Hematopoietic multipotent progenitor cell treated with erythropoietin and hydrocortisone succinate and interleukin-3 and kit ligand, for 4 days (in vitro differentiated cells): ENCODE data around the gene IFT20.

Experiments
- DNase-seq: peaks from one replicate; pipeline ENCODE4 v3.0.0-alpha.2; 2015

The IFT20 gene

GRCh38 chr17:28334666-28335200, 539 bp downstream of the IFT20 start:
- DNase-seq = peak; percentile 32

GRCh38 chr17:28334171-28334570, 1.1 kb downstream of the IFT20 start:
- DNase-seq = no peak

GRCh38 chr17:28333083-28333746, 2.1 kb downstream of the IFT20 start:
- DNase-seq = no peak

- no peak for DNase-seq
Observed at GRCh38 chr17:28331891-28332420, 3.3 kb downstream of the IFT20 start.

DNA sequence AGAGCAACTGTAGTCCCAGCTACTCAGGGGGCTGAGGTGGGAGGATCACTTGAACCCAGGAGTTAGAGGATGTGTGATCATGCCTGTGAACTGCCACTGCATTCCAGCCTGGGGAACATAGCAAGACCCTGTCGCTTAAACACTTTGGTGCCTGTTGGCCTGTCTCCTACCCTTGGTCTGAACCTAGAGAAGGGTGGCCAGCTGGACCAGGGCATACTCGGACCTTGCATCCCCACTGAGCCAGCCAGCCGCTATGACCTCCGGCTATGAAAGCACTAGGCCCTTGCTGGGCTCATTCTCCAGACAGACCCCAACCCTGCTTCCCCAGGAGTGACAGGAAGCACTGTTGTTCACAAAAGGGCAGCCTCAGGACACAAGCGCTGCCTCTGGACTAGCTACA, 4.6 kb downstream of the IFT20 start:
- DNase-seq = no peak

DNA sequence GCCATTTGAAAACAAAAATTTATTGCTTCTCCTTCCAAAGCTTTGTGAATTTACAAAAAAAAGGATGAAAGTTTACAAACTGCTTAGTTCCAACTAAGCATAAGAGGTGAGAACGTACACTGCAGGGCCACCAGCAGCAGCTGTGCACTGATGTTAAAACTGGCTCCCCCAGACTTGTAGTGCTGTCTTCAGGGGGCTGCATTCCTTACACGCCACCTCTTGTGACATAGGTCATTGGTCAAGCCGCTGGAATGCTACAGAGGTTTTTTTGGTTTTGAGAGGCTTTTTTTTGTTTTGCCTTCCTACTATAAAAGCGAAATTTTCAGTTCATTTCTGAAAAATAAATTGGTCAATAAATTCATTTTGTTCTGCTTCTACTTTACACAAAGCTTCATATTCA, 6.9 kb downstream of the IFT20 start:
- DNase-seq = no peak

DNA sequence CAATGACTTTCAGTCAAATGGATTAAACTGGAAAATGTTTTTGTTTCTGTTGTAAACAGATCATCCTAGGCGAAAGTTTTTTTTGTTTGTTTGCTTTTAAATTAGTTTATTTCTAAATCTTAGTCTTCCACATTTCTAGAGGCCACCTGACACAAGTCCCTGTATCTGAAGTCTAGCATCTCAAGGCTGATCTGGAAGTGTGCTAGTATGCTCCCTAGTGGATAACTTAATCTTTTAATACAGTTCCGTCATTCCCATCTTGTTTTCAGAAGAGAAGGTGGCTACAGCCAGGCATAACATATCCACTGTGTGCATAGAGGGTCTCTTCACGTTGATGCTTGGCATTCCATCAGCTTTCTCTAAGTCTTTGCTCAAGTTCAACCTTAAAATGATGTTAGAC, 7.6 kb downstream of the IFT20 start:
- no peak for DNase-seq

DNA sequence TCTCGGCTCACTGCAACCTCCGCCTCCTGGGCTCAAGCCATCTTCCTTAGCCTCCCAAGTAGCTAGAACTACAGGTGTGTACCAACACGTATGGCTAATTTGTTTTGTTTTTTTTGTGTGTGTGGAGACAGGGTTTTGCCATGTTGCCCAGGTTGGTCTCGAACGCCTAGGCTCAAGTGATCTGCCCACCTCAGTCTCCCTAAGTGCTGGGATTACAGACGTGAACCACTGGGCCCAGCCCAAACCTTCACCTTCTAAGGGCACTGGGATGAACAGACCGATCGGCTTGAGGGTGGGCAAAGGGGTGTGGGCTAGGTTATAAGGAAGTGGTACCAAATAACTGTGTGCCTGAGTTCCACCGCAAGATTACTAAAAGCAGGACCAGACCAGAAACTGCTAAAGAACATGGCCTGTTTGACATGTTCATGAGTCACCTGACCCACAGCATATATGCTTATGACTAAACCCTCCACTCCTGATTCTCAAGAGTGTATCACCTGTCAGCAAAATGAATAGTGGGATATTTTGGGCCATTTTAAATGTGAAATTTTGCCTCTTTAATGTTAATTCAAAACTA, 8.2 kb downstream of the IFT20 start:
- no peak for DNase-seq

GRCh38 chr17:28326114-28326513, 9.2 kb downstream of the IFT20 start:
- no peak for DNase-seq

- no peak for DNase-seq
Observed at GRCh38 chr17:28325211-28325610, 10.1 kb downstream of the IFT20 start.

GRCh38 chr17:28324781-28325180, 10.5 kb downstream of the IFT20 start:
- peak; percentile 32 for DNase-seq

DNA sequence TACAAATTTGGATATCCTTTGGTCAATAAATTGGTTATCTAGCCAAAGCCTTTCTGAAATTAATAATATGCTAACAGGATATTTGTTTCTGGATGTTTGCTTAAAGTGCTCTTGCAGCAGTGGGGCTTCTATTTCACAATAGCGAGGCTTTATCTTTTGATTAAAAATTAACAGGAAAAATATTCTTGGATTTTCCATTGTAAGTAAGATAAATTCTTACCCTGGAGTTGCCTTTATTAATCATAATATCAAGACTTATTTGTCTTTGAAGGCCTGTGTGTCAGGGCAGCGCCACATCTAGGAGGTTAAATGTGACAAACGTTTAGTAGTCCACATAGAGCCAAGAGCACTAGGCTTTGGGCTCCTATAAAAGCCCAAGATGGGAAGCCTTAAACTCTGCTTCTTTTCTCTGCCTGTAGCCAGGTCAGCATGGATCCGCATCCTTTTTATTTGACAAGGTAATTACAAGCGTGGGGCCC, 11.0 kb downstream of the IFT20 start:
- no peak for DNase-seq

DNA sequence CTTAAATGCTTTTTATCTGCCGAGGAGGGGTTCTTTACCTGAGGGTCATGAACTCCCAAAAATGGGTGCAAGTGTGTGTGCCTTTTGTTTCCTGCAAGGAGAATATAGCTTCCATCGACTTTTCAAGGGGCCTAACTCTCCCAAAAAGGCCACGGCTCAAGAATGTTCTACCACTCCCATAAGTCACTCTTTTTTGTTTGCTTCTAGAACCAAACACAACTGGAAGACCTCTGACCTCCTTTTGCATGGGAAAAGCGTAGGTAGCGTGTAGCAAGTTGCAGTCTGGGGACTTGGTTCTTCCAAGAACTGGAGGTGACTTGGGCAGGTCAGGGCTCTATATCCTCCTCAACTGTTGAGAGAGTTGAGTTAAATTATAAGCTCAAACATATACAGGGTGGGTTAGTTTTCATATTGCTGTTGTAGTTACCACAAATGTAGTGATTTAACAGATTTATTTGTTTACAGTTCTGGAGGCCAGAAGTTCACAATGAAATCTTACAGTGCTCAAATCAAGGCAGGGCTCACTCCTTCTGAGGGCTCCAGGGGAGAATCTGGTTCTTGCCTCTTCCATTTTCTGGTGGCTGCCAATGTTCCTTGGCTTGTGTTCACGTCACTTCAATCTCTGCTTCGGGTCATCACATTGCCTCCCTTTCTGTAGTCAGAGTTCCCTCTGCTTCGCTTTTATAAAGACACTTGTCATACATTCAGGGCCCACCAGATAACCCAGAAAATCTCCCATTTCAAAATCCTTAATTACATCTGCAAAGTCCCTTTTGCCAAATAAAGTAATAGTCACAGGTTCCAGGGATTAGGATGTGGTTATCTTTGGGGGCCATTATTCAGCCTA, 14.8 kb downstream of the IFT20 start:
- no peak for DNase-seq

GRCh38 chr17:28319598-28319935, 15.7 kb downstream of the IFT20 start:
- DNase-seq = no peak

DNA sequence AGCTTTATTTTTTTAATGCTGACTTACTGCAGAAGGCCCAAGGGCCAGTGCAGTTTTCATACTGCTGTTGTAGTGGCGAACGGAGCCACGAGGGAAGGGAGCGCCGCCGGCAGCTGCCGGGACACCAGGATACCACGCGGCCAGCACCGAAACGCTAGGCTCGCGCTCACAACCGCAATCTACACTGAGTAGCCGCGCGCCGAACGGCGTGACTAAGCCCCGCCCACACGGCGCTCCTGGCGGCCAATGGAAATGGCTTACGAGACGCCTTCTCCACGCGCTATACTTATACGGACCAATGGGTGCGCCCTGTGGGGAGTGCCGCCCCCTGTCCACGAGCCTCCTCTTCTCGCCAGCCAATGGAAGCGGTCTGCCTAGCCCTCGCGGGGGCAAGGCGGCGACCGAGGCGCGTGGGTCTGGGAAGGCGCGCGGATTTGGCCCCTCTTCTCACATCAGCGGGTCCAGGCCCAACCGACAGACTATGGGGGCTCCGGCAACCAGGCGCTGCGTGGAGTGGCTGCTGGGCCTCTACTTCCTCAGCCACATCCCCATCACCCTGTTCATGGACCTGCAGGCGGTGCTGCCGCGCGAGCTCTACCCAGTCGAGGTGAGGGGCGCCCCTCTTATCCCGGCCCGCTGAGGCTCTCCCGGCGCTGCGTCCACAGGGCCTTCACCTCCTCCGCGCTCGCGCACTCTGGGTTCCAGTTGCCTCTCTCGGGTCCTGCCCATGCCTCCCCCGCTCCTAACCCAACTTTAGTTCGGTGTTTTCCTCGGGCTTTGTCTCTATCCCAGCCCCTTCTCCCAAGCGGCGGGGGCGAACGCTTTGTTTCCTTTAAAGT, 16.3 kb downstream of the IFT20 start, which contains the start of gene TMEM97:
Gene TMEM97 (plus strand): TSS at position 442 of the 839 bp plus-strand sequence. CDS start 40 bp downstream, at position 482.
- DNase-seq = peak; percentile 99

DNA sequence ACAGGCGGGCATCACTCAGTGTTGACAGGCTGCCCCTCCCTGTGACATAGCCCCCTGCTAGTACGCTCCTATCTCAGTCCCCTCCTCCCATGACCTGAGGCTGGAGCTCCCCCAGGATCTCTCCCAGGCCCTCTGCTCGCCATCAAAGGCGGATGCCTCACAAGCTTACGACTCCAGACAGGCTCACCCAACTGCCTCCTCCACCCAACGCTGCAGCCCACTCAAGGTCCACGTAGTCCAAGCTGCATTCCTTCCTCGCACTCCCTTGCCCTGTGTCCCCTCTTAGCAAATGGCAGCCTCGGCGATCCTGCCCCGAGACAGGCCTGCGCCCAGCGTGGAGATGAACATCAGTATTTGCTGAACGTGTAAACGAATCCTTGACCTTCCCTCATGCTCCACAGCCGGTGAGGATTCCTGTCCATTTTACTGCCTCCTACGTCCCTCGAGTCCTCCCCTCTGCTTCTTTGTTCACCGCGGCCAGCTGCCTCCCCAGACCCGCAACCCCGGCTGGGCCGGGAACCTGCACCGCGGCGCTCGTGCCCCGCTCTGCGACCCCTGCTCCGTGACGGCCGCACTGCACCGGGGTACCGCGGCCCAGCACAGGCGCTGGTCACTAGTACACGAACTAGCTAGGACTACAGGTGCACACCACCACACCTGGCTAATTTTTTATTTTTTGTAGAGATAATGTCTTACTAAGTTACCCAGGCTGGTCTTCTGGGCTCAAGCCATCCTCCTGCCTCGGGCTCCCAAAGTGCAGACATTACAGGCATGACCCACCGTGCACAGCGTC, 17.1 kb downstream of the IFT20 start:
- peak; percentile 48 for DNase-seq

DNA sequence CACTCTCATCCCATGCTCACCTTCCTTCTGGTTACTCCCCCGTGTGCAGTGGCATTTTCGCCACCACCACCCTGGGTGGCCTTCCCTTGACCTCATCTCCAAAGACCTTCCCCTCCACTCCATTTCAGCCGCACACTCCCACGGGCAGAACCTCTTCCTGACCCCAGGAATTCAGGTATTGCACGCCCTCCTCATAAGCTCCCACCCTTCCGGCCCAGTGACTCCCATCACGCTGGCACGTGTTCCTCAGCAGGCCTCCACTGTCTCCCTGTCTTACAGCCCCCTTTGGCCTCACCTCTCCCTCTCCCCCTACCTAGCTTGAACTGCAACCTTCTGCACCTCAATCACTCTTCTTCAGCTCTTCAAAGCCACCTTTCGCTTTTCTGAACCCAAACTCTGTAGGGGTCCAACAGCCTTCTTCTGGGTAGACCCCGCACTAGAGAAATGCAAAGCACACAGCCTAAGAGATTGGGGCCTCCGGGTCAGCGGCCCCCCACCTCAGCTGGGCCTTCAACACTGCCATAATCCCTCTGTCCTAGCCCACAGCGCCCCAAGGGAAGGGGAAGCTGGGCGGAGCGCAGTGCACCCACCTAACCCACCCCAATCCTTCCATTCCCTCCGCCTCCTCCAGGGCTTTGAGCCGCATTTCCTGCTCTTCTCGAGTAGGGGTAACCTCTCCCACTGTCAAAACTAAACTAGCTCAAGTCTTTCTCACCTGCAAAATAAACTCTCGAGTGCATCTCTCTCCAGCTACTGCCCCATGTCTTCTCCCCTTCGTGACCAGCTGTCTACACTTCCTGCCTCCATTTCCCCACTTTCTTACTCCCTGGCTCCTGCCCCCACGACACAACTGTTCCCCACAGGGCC, 17.9 kb downstream of the IFT20 start:
- DNase-seq = no peak

DNA sequence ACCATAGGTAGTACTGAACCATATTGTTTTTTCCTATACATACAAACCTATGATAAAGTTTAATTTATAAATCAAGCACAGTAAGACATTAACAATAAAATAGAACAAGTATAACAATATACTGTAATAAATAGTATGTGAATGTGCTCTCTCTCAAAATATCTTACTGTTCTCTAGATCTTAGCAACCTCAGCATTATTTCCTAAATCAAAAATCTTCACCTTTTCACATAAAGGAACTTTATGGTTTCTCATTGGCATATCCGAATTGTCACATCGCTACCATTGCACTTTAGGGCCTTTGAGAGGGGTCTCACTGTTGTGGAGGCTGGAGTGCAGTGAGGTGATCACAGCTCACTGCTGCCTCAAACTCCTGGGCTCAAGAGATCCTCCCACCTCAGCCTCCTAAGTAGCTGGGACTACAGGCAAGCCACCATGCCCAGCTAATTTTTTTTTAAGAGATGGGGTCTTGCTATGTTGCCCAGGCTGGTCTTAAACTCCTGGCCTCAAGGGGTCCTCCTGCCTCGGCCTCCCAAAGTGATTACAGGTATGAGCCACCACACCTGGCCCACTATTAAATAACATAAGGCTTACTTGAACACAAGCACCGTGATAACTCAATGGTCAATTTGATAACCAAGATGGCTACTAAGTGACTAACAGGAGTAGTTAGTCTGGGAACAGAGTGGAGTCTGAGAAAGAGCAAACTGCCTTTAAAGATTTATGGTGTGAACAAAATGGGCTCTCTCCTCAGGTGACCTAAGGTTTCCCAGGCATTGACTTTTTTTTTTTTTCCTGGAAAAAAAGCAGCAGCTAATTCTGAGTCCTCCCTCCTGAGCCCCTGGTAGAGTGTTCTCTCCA, 19.2 kb downstream of the IFT20 start:
- DNase-seq = no peak

- DNase-seq = no peak
Observed at GRCh38 chr17:28313841-28314240, 21.4 kb downstream of the IFT20 start.
